HepG2 (cell line): ENCODE results near the gene MDP1. TPM values are rescaled to one million over a fixed set of nuclear protein-coding genes. Genes with fewer than 3 reads are reported as not detected.

Source experiments
- ATAC-seq: fragments of 200-7000 bp; cut with Tn5 transposase; 3 replicates; pipeline ENCODE4 v1.9.1; 2020; ENCODE audit warnings: mild to moderate bottlenecking, moderate library complexity
- BruUV-seq: library from RNA; stranded (reverse); fragments of 400-500 nt; replicated peaks from 2 replicates; lab custom pipeline; 2021; lab: Mats Ljungman, UMichigan
- CTCF ChIA-PET: fragments of 300-600 bp; formaldehyde crosslinking; extraction: SDS; loops from one replicate; lab custom pipeline; 2021; ENCODE audit warnings: low total read pairs, inconsistent platforms, low intra/inter-chr PET ratio; lab: Yijun Ruan, JAX
- POLR2A ChIA-PET: fragments of 350-600 bp; sonication (Branson Sonifier 250); formaldehyde crosslinking; loops from one replicate; lab custom pipeline; 2020; ENCODE audit warnings: antibody characterized with exemption, inconsistent platforms; lab: Yijun Ruan, JAX
- DNase-seq: peaks from one replicate; pipeline ENCODE4 v3.0.0-alpha.2; 2015; ENCODE audit warnings: low spot score
- FAIRE-seq: peaks from 3 replicates; lab custom pipeline; 2011; peaks lifted over from hg19 to GRCh38; lab: Jason Lieb, UNC
- H2AFZ ChIP-seq: one replicate; pipeline ENCODE4 v1.6.1; 2011; ENCODE audit warnings: low read length, inconsistent platforms
- H3K27ac ChIP-seq: fragments of 300-600 bp; 3 replicates; pipeline ENCODE4 v1.8.0; 2011; ENCODE audit warnings: mixed run types, mild to moderate bottlenecking, mixed read lengths, low read length, inconsistent platforms; ENCODE audit not compliant: insufficient read depth; ENCODE audit errors: extremely low read length
- H3K27me3 ChIP-seq, 2 experiments: fragments of 200-600 bp in 1 of 2; 2 replicates in 1 of 2; 3 replicates in 1 of 2; pipeline versions ENCODE4 v1.6.0 to v1.8.0; 2011; ENCODE audit warnings: low read length in 2 of 2, mild to moderate bottlenecking in 2 of 2, moderate library complexity in 2 of 2, inconsistent platforms in 1 of 2; ENCODE audit not compliant: insufficient read depth in 2 of 2, control insufficient read depth in 1 of 2
- H3K36me3 ChIP-seq, 2 experiments: fragments of 200-600 bp in 1 of 2; replicated peaks in 1 of 2; 2 replicates in 1 of 2; 3 replicates in 1 of 2; pipeline versions ENCODE4 v1.5.1 to v1.8.0; 2011; ENCODE audit warnings: low read length in 2 of 2, inconsistent platforms in 1 of 2; ENCODE audit not compliant: insufficient read depth in 2 of 2, control insufficient read depth in 1 of 2
- H3K4me1 ChIP-seq: 2 replicates; pipeline ENCODE4 v1.5.1; 2012; ENCODE audit warnings: low read length, inconsistent platforms; ENCODE audit not compliant: insufficient read depth
- H3K4me2 ChIP-seq: 2 replicates; pipeline ENCODE4 v1.6.0; 2011; ENCODE audit warnings: low read depth, low read length, inconsistent platforms
- H3K4me3 ChIP-seq, 3 experiments: fragments of 200-600 bp in 1 of 3; sonication (generic), shearing (Covaris generic) in 1 of 3; replicated peaks in 1 of 3; 2 replicates each; pipeline ENCODE4 v1.5.1; 2011 to 2016; ENCODE audit warnings: low read length in 3 of 3, inconsistent platforms in 2 of 3, low read depth in 2 of 3, mild to moderate bottlenecking in 2 of 3, control low read depth in 1 of 3, mixed read lengths in 1 of 3; ENCODE audit not compliant: insufficient read depth in 1 of 3
- H3K79me2 ChIP-seq: one replicate; pipeline ENCODE4 v1.6.1; 2011; ENCODE audit warnings: low read length, inconsistent platforms; ENCODE audit not compliant: insufficient read depth
- H3K9ac ChIP-seq: 2 replicates; pipeline ENCODE4 v1.6.0; 2011; ENCODE audit warnings: mild to moderate bottlenecking, low read depth, low read length, inconsistent platforms; ENCODE audit not compliant: insufficient read depth
- H3K9me3 ChIP-seq: 2 replicates; pipeline ENCODE4 v1.5.1; 2012; ENCODE audit warnings: mild to moderate bottlenecking, low read length
- H4K20me1 ChIP-seq: 2 replicates; pipeline ENCODE4 v1.6.0; 2011; ENCODE audit warnings: inconsistent platforms, mild to moderate bottlenecking, low read length, moderate library complexity; ENCODE audit not compliant: insufficient read depth
- ATF4 ChIP-seq, 2 experiments: fragments of 450-650 bp in 1 of 2; sonication (generic) in 1 of 2; formaldehyde crosslinking; IDR thresholded peaks; 2 replicates each; pipeline versions ENCODE4 v1.5.0 to v1.8.0; 2020 to 2022; ENCODE audit warnings: mild to moderate bottlenecking in 1 of 2, missing genetic modification reagents in 1 of 2
- BORCS8-MEF2B ChIP-seq: sonication (generic); formaldehyde crosslinking; IDR thresholded peaks from 2 replicates; pipeline ENCODE4 v1.8.0; 2022; ENCODE audit warnings: mild to moderate bottlenecking, missing genetic modification reagents
- CBX2 ChIP-seq, 2 experiments: fragments of 200-600 bp in 1 of 2; sonication (generic); formaldehyde crosslinking in 1 of 2; IDR thresholded peaks; 2 replicates each; pipeline versions ENCODE4 v1.7.0 to v1.8.1; 2018 to 2022; ENCODE audit warnings: low read depth in 2 of 2, low read length in 1 of 2, mild to moderate bottlenecking in 1 of 2, missing genetic modification reagents in 1 of 2
- DNMT3B ChIP-seq: conservative IDR thresholded peaks from 2 replicates; pipeline ENCODE4 v1.6.1; 2016; ENCODE audit warnings: missing biosample characterization, control low read depth
- JUNB ChIP-seq: sonication (generic); formaldehyde crosslinking; IDR thresholded peaks from 2 replicates; pipeline ENCODE4 v1.8.0; 2022; ENCODE audit warnings: missing genetic modification reagents, mild to moderate bottlenecking, borderline replicate concordance
- MED13 ChIP-seq: sonication (generic); formaldehyde crosslinking; IDR thresholded peaks from 2 replicates; pipeline ENCODE4 v1.5.0; 2020; ENCODE audit warnings: missing genetic modification reagents
- MED8 ChIP-seq: sonication (generic); formaldehyde crosslinking; IDR thresholded peaks from 2 replicates; pipeline ENCODE4 v1.8.1; 2023; ENCODE audit warnings: mild to moderate bottlenecking, missing genetic modification reagents; ENCODE audit not compliant: insufficient replicate concordance
- PAF1 ChIP-seq: IDR thresholded peaks from 2 replicates; pipeline ENCODE4 v1.6.1; 2016; ENCODE audit warnings: missing genetic modification reagents, missing compliant biosample characterization
- POLR2AphosphoS5 ChIP-seq: IDR thresholded peaks from 2 replicates; pipeline ENCODE4 v1.6.1; 2012; ENCODE audit warnings: low read depth, low read length
- RBFOX2 ChIP-seq: fragments of 200-400 bp; formaldehyde crosslinking; IDR thresholded peaks from 2 replicates; pipeline ENCODE4 v1.6.1; 2017; ENCODE audit warnings: low read depth, mild to moderate bottlenecking, low read length
- SOX6 ChIP-seq, 2 experiments: fragments of 450-650 bp in 1 of 2; sonication (generic) in 1 of 2; formaldehyde crosslinking in 1 of 2; IDR thresholded peaks; 2 replicates each; pipeline versions ENCODE4 v1.4.0 to v1.6.1; 2017 to 2020; ENCODE audit warnings: antibody characterized with exemption in 1 of 2, mild to moderate bottlenecking in 1 of 2, missing genetic modification reagents in 1 of 2
- SUZ12 ChIP-seq: fragments of 150-350 bp; IDR thresholded peaks from 2 replicates; pipeline ENCODE4 v1.6.1; 2014; ENCODE audit warnings: low read depth, low read length
- YY1 ChIP-seq: IDR thresholded peaks from 2 replicates; pipeline ENCODE4 v1.6.1; 2011; ENCODE audit warnings: low read length, low read depth, moderate library complexity, mild to moderate bottlenecking; ENCODE audit not compliant: insufficient read depth, insufficient replicate concordance
- ZFP36L1 ChIP-seq: sonication (generic); formaldehyde crosslinking; IDR thresholded peaks from 2 replicates; pipeline ENCODE4 v1.8.0; 2022; ENCODE audit warnings: mild to moderate bottlenecking, missing genetic modification reagents, moderate library complexity
- ZMYM3 ChIP-seq: sonication (generic); formaldehyde crosslinking; IDR thresholded peaks from 2 replicates; pipeline ENCODE4 v1.5.1; 2020; ENCODE audit warnings: mild to moderate bottlenecking, missing genetic modification reagents
- ZNF160 ChIP-seq: sonication (generic); formaldehyde crosslinking; IDR thresholded peaks from 2 replicates; pipeline ENCODE4 v1.8.0; 2022; ENCODE audit warnings: mild to moderate bottlenecking, inconsistent platforms, missing genetic modification reagents
- ZNF589 ChIP-seq: sonication (generic); formaldehyde crosslinking; conservative IDR thresholded peaks from 2 replicates; pipeline ENCODE4 v1.8.0; 2022; ENCODE audit warnings: mild to moderate bottlenecking, moderate library complexity, missing genetic modification reagents
- WGBS: methylation state at CpG from one replicate; pipeline ENCODE4 v1.1.6; 2017; ENCODE audit warnings: low lambda C conversion rate; 5-methylcytosine and 5-hydroxymethylcytosine counted together
- in situ Hi-C: cut with HindIII; loops from 2 replicates; pipeline ENCODE4 v1.10.0; 2017; ENCODE audit warnings: low pct_unique_long_range_greater_than_20kb; ENCODE audit not compliant: extremely low pct_ligation_motif_present
- intact Hi-C: fragments of 100-400 bp; cut with micrococcal nuclease; formaldehyde crosslinking; loops from one replicate; pipeline ENCODE4 v1.10.0; 2022; ENCODE audit not compliant: unreplicated experiment
- polyA plus RNA-seq, 8 experiments: library from polyadenylated mRNA; depleted of rRNA in 3 of 8; stranded (reverse) in 7 of 8; unstranded in 1 of 8; fragments of >200 nt; fragmentation: Illumina TruSeq in 4 of 8; extraction: Trizol in 4 of 8; gene quantifications; 2 replicates each; pipeline versions ENCODE4 v1.2.1 to v1.2.3, GENCODE V29; 2011 to 2016; ENCODE audit warnings: low read depth in 4 of 8, missing spikeins in 1 of 8, mixed read lengths in 1 of 8; ENCODE audit not compliant: insufficient read depth in 1 of 8
- total RNA-seq, 5 experiments: library from RNA; depleted of rRNA; stranded (reverse); fragments of >200 nt; fragmentation: Illumina TruSeq; extraction: Trizol; gene quantifications; 2 replicates each; pipeline ENCODE4 v1.2.3, GENCODE V29; 2016; ENCODE audit warnings: low read depth in 1 of 5
- TF ChIP-seq, protein P1 (sequence below): sonication (generic); formaldehyde crosslinking; conservative IDR thresholded peaks from 2 replicates; pipeline ENCODE4 v1.8.1; 2023; ENCODE audit warnings: missing genetic modification reagents

Gene MDP1
- total and polyA plus RNA-seq, 2 of the 13 experiments (the other 11 are each of a cell fraction or from before 2014, with no cell fraction given), result 44.1 to 48.7 TPM

GRCh38 chr14:24206260-24207103, 9.4 kb downstream of the MDP1 start (continued):
- TF ChIP-seq MED8 (CRISPR knock-in tag), result peak; percentile 43
- TF ChIP-seq SOX6 (IDR thresholded peaks at IDR 0.05), result no peak
- peak; percentile 18; the same call in 1 of the 2 replicates for TF ChIP-seq SOX6 (CRISPR knock-in tag; IDR thresholded peaks at IDR 0.05)

GRCh38 chr14:24204163-24205146, 11.4 kb downstream of the MDP1 start:
- Histone ChIP-seq H3K27ac (no peak overlapping the region), H3K4me2 (no peak overlapping the region), H3K79me2 (no peaks in the 10 kb centered on the region), H3K9me3 (no peaks in the 10 kb centered on the region), H3K27me3 (no peaks in the 10 kb centered on the region), H3K4me1 (no peaks in the 10 kb centered on the region), H2AFZ (no peak overlapping the region), H3K36me3 (peaks cover 32 to 41% of the 10 kb centered on the region in 2 experiments; a peak in 4 of 5 replicates), H4K20me1 (no peaks in the 10 kb centered on the region), H3K4me3 (no peak overlapping the region), H3K9ac (no peak overlapping the region)
- no TSS peak for BruUV-seq
- POLR2A ChIA-PET, result interaction anchor here (0.8 to 2.9 kb wide), 6 partner anchors 8 to 63 kb away, joined by 3 to 23 read pairs (median 6); partner anchors contain the start of genes CHMP4A, EMC9, PSME2 and RNF31
- intact Hi-C loops (no loop called here), in situ Hi-C loops (no loop called here)
- no peak for ATAC-seq
- CTCF ChIA-PET, result no interaction called here
- FAIRE-seq, result no peak
- WGBS, result 95% methylated on average over 7 of the region's 7 CpGs
- no peak for DNase-seq
- TF ChIP-seq ZMYM3 (CRISPR knock-in tag), result no peak
- TF ChIP-seq JUNB, result peak; percentile 37; the same call in 1 of the 2 replicates
- TF ChIP-seq PAF1 (CRISPR knock-in tag), result no peak
- TF ChIP-seq, protein P1, sequence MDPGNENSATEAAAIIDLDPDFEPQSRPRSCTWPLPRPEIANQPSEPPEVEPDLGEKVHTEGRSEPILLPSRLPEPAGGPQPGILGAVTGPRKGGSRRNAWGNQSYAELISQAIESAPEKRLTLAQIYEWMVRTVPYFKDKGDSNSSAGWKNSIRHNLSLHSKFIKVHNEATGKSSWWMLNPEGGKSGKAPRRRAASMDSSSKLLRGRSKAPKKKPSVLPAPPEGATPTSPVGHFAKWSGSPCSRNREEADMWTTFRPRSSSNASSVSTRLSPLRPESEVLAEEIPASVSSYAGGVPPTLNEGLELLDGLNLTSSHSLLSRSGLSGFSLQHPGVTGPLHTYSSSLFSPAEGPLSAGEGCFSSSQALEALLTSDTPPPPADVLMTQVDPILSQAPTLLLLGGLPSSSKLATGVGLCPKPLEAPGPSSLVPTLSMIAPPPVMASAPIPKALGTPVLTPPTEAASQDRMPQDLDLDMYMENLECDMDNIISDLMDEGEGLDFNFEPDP (CRISPR knock-in tag), result no peak
- TF ChIP-seq RBFOX2, result peak; percentile 61
- TF ChIP-seq DNMT3B, result no peak
- no peak for TF ChIP-seq SUZ12
- TF ChIP-seq ATF4 (CRISPR knock-in tag; IDR thresholded peaks at IDR 0.05), result 0 out of 4 replicates have a peak, but pooled peaks of 1 of the 2 experiments have one; percentile 29
- TF ChIP-seq CBX2 (IDR thresholded peaks at IDR 0.05; ENCODE audit: low read depth, low read length), result no peak
- TF ChIP-seq CBX2 (CRISPR knock-in tag; IDR thresholded peaks at IDR 0.05; ENCODE audit: low read depth), result no peak
- TF ChIP-seq YY1, result no peak
- no peak for TF ChIP-seq ZNF160 (CRISPR knock-in tag)
- TF ChIP-seq BORCS8-MEF2B (CRISPR knock-in tag), result no peak
- peak; percentile 24; the same call in 1 of the 2 replicates for TF ChIP-seq POLR2AphosphoS5
- no peak for TF ChIP-seq ZFP36L1 (CRISPR knock-in tag)
- TF ChIP-seq MED13 (CRISPR knock-in tag), result no peak
- TF ChIP-seq ZNF589 (CRISPR knock-in tag), result no peak
